Measurements from ENCODE around the gene MRGPRX3. TPM values are rescaled to one million over a fixed set of nuclear protein-coding genes. Genes with fewer than 3 reads are reported as not detected.
"Not testable (repeated sequence)": the region's sequence is repeated elsewhere in the genome, so short reads cannot be mapped to it uniquely, and the experiment has no call there.

MRGPRX3 gene
- total RNA-seq, 1 donor from 2014 or later, result not detected

DNA sequence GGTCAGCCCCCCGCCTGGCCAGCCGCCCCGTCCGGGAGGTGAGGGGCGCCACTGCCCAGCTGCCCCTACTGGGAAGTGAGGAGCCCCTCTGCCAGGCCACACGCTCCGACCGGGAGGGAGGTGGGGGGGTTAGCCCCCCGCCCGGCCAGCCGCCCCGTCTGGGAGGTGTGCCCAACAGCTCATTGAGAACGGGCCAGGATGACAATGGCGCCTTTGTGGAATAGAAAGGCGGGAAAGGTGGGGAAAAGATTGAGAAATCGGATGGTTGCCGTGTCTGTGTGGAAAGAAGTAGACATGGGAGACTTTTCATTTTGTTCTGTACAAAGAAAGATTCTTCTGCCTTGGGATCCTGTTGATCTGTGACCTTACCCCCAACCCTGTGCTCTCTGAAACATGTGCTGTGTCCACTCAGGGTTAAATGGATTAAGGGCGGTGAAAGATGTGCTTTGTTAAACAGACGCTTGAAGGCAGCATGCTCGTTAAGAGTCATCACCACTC is 11.0 kb upstream of the MRGPRX3 start:
- H3K9me3 Mint-ChIP-seq; intact Hi-C loops (cut with micrococcal nuclease); H3K4me3 Mint-ChIP-seq; DNase-seq (ENCODE audit: low spot score); H3K4me1 Mint-ChIP-seq (ENCODE audit: low read depth); H3K27me3 Mint-ChIP-seq (ENCODE audit: insufficient read depth); H3K27ac Mint-ChIP-seq; H3K36me3 Mint-ChIP-seq (ENCODE audit: low read depth): not testable (repeated sequence)

DNA sequence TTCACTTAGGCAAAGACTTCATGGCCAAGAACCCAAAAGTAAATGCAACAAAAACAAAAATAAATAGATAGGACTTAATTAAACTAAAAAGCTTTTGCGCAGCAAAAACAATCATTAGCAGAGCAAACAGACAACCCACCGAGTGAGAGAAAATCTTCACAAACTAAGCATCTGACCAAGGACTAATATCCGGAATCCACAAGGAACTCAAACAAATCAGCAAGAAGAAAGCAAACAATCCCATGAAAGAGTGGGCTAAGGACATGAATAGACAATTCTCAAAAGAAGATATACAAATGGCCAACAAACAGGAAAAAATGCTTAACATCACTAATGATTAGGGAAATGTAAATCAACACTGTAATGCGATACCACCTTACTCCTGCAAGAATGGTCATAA is 1.3 kb upstream of the MRGPRX3 start:
- H3K27ac Mint-ChIP-seq; intact Hi-C loops (cut with micrococcal nuclease); DNase-seq (ENCODE audit: low spot score); H3K9me3 Mint-ChIP-seq; H3K4me3 Mint-ChIP-seq; H3K36me3 Mint-ChIP-seq (ENCODE audit: low read depth); H3K4me1 Mint-ChIP-seq (ENCODE audit: low read depth): not testable (repeated sequence)
- peaks cover 16% of the 10 kb centered on the region for H3K27me3 Mint-ChIP-seq (ENCODE audit: insufficient read depth)

DNA sequence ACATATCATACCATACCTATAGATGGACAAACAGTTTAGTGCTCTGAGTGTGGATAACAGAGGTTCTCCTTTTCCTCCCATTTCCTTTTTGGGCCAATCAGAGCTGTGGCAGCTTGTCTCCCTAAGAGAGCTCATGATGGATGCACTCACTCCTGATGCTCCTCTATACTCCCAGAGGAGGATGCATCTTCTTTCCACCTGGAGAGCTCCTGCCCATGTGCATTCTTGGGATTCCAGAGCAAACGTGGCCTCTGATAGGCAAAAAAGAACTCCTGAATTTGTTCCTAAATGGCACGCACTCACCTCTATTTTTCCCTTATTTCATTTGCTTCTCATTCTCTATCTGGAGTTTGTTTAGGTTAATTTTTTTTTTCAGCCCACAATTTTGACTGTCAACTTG is 2.9 kb downstream of the MRGPRX3 start:
- Mint-ChIP-seq H3K9me3 (no peaks in the 10 kb centered on the region), H3K4me3 (no peak overlapping the region), H3K27me3 (ENCODE audit: insufficient read depth) (peaks cover 11% of the 10 kb centered on the region), H3K4me1 (ENCODE audit: low read depth) (no peaks in the 10 kb centered on the region), H3K36me3 (ENCODE audit: low read depth) (no peaks in the 10 kb centered on the region), H3K27ac (no peak overlapping the region)
- no peak for DNase-seq (ENCODE audit: low spot score)
- intact Hi-C loops (cut with micrococcal nuclease), result no loop called here

DNA sequence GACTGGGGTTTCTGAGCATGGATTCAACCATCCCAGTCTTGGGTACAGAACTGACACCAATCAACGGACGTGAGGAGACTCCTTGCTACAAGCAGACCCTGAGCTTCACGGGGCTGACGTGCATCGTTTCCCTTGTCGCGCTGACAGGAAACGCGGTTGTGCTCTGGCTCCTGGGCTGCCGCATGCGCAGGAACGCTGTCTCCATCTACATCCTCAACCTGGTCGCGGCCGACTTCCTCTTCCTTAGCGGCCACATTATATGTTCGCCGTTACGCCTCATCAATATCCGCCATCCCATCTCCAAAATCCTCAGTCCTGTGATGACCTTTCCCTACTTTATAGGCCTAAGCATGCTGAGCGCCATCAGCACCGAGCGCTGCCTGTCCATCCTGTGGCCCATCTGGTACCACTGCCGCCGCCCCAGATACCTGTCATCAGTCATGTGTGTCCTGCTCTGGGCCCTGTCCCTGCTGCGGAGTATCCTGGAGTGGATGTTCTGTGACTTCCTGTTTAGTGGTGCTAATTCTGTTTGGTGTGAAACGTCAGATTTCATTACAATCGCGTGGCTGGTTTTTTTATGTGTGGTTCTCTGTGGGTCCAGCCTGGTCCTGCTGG is 4.9 kb downstream of the MRGPRX3 start:
- no peaks in the 10 kb centered on the region for H3K27me3 Mint-ChIP-seq (ENCODE audit: insufficient read depth)
- no peaks in the 10 kb centered on the region for H3K4me1 Mint-ChIP-seq (ENCODE audit: low read depth)
- H3K4me3 Mint-ChIP-seq, result no peak overlapping the region
- intact Hi-C loops (cut with micrococcal nuclease), result no loop called here
- no peak for DNase-seq (ENCODE audit: low spot score)
- H3K27ac Mint-ChIP-seq, result no peak overlapping the region
- no peaks in the 10 kb centered on the region for H3K36me3 Mint-ChIP-seq (ENCODE audit: low read depth)
- no peaks in the 10 kb centered on the region for H3K9me3 Mint-ChIP-seq

DNA sequence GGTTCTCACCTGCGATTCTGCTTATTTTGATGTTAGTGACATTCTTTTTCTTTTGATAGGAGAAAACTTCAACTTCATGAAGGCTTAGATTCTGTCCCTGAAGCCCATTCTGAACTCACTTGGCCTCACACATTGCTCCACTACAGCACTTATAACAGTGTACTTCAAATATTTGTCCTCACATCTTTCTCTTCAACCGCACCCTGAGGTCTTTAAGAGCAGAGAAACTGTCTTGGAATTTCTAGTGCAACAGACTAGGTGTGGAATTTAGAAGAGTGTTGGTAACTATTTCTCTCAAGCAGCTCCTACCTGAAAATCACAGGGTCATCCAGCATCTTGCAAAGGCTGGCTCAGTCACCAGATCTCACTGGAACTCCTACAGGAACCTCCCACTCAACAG is 7.8 kb downstream of the MRGPRX3 start:
- peaks cover 8% of the 10 kb centered on the region for H3K27me3 Mint-ChIP-seq (ENCODE audit: insufficient read depth)
- DNase-seq (ENCODE audit: low spot score), result no peak
- H3K36me3 Mint-ChIP-seq (ENCODE audit: low read depth), result no peaks in the 10 kb centered on the region
- intact Hi-C loops (cut with micrococcal nuclease), result no loop called here
- H3K27ac Mint-ChIP-seq, result no peak overlapping the region
- no peak overlapping the region for H3K4me3 Mint-ChIP-seq
- no peaks in the 10 kb centered on the region for H3K9me3 Mint-ChIP-seq
- no peaks in the 10 kb centered on the region for H3K4me1 Mint-ChIP-seq (ENCODE audit: low read depth)

DNA sequence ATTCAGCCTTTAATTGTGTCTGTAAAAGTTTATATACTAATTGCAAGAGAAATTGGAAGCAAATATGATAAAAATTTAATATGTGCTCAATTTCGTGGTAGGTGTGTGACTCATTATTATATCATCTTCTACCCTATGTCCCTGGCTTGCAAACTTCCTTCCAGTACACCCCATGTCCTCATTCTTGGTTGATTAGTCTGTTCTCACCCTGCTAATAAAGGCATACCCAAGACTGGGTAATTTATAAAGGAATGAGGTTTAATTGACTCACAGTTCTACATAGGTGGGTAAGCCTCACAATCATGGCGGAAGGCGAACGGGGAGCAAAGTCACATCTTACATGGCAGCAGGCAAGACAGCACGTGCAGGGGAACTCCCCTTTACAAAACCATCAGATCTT is 11.9 kb downstream of the MRGPRX3 start:
- DNase-seq (ENCODE audit: low spot score), result no peak

DNA sequence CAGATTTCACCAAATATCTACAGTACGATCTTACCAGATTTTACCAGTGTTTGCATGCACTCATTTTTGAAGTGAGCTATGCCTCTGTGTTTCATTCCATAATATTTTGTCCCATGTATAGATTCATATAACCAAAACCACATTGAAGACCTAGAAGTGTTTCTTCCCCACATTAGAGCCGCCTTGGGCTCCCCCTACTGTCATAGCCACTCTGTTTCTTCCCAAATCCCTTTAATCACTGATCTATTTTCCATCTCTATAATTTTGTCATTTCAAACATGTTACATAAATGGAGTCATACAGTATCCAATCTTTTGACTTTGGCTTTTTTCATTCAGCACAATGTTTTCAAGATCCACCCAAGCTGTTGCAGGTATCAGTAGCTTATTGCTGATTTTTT is 12.7 kb downstream of the MRGPRX3 start:
- peaks cover 17% of the 10 kb centered on the region for H3K27me3 Mint-ChIP-seq (ENCODE audit: insufficient read depth)
- H3K4me3 Mint-ChIP-seq, result no peak overlapping the region
- H3K4me1 Mint-ChIP-seq (ENCODE audit: low read depth), result no peaks in the 10 kb centered on the region
- H3K27ac Mint-ChIP-seq, result no peak overlapping the region
- no peak for DNase-seq (ENCODE audit: low spot score)
- intact Hi-C loops (cut with micrococcal nuclease), result no loop called here
- H3K9me3 Mint-ChIP-seq, result no peaks in the 10 kb centered on the region
- no peaks in the 10 kb centered on the region for H3K36me3 Mint-ChIP-seq (ENCODE audit: low read depth)

More for the DNA sequence above, 11.9 kb downstream of the MRGPRX3 start:
- intact Hi-C loops (cut with micrococcal nuclease), result no loop called here
- Mint-ChIP-seq H3K27ac (no peak overlapping the region), H3K36me3 (ENCODE audit: low read depth) (no peaks in the 10 kb centered on the region), H3K4me1 (ENCODE audit: low read depth) (no peaks in the 10 kb centered on the region), H3K9me3 (no peaks in the 10 kb centered on the region), H3K4me3 (no peak overlapping the region), H3K27me3 (ENCODE audit: insufficient read depth) (peaks cover 17% of the 10 kb centered on the region)

DNA sequence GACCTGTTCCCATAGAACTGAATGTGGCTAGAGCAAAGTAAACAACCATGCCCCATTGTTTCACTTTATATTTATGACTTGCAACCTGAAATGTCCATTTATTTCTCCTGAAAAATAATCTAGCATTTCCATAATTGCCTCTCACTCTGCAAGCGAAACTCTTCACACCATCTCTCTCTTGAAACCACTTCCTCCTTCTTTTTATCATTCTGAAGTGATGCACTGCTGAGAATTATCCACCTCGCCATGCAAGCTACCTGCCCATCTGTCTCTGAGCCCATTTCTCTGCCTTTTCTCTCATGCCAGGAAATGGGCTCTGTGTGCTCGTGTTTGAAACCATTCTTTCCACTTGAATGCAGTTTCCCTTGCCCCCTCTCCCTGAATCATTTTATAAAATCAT is 13.5 kb downstream of the MRGPRX3 start:
- Mint-ChIP-seq H3K9me3 (no peaks in the 10 kb centered on the region), H3K27me3 (ENCODE audit: insufficient read depth) (peaks cover 17% of the 10 kb centered on the region), H3K36me3 (ENCODE audit: low read depth) (no peaks in the 10 kb centered on the region), H3K4me3 (no peak overlapping the region), H3K4me1 (ENCODE audit: low read depth) (no peaks in the 10 kb centered on the region), H3K27ac (no peak overlapping the region)
- intact Hi-C loops (cut with micrococcal nuclease), result no loop called here
- DNase-seq (ENCODE audit: low spot score), result no peak

DNA sequence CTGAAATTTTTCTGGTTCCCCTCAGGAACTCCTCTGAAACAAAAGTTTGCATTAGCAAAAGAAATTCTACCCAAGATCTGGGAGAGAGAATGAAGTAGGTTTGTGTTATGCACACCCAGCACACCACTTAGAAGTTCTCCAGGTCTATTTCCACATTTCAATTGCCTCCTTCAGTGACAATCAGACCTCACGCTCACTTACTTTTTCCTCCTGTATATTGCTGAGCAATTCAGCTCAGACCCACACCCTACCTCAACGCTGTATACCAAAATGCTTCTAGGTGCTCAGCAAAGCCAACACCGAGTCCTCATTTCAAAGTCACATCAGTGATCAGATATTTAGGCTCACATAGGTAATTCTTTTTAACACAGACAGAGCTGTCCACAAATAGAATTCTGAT is 19.2 kb downstream of the MRGPRX3 start:
- no peak overlapping the region for H3K27ac Mint-ChIP-seq
- no peak for DNase-seq (ENCODE audit: low spot score)
- peaks cover 3% of the 10 kb centered on the region for H3K9me3 Mint-ChIP-seq

DNA sequence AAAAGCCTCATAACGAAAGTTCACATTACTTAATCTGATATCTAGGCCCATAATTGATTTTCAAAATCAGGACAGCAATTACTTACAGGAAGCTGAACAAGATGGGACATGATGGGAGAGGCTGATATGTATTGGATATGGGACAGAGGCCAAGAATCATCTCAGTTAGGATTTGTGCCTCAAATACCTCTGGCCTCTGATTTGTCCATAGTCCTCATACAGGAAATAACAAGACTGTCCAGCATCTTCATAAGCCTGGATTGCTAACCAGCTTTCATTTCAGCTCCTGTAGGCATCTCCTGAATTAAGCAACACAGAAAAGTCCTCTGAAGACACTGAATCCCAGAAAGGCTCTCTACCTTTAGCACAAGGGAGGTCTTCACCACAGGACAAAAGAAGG is 36.0 kb downstream of the MRGPRX3 start:
- intact Hi-C loops (cut with micrococcal nuclease), result no loop called here
- Mint-ChIP-seq H3K4me1 (ENCODE audit: low read depth) (peaks cover 6% of the 10 kb centered on the region), H3K27me3 (ENCODE audit: insufficient read depth) (peaks cover 38% of the 10 kb centered on the region), H3K4me3 (no peak overlapping the region), H3K9me3 (no peaks in the 10 kb centered on the region), H3K36me3 (ENCODE audit: low read depth) (no peaks in the 10 kb centered on the region), H3K27ac (no peak overlapping the region)
- no peak for DNase-seq (ENCODE audit: low spot score)

More for the DNA sequence above, 19.2 kb downstream of the MRGPRX3 start:
- H3K4me1 Mint-ChIP-seq (ENCODE audit: low read depth), result no peaks in the 10 kb centered on the region
- H3K4me3 Mint-ChIP-seq, result no peak overlapping the region
- peaks cover 8% of the 10 kb centered on the region for H3K27me3 Mint-ChIP-seq (ENCODE audit: insufficient read depth)
- intact Hi-C loops (cut with micrococcal nuclease), result no loop called here
- no peaks in the 10 kb centered on the region for H3K36me3 Mint-ChIP-seq (ENCODE audit: low read depth)

DNA sequence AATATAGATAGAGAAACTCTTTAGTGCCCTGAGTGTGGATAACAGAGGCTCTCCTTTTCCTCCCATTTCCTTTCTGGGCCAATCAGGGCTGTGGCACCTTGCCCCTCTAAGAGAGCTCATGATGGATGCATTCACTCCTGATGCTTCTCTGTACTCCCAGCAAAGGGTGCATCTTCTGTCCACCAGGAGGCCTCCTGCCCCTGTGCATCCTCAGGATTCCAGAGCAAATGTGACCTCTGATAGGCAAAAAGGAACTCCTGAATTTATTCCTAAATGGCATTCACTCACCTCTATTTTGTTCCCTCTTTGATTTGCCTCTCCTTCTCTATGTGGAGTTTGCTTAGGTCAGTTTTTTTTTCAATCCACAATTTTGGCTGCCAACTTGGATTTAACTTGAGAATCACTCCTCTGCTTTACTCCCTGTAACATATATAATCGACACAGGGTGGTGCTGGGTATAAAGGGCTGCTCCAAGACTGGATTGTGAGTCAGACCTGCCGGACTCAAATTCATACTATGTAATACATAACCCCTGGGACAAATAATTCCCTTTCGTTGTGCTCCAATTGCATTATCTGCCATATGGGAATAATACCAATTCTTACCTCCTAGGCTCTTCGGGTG is 39.1 kb downstream of the MRGPRX3 start:
- no peak overlapping the region for H3K27ac Mint-ChIP-seq
- H3K27me3 Mint-ChIP-seq (ENCODE audit: insufficient read depth), result peaks cover 24% of the 10 kb centered on the region
- no peaks in the 10 kb centered on the region for H3K9me3 Mint-ChIP-seq
- H3K36me3 Mint-ChIP-seq (ENCODE audit: low read depth), result no peaks in the 10 kb centered on the region
- no peak overlapping the region for H3K4me3 Mint-ChIP-seq
- DNase-seq (ENCODE audit: low spot score), result no peak
- intact Hi-C loops (cut with micrococcal nuclease), result no loop called here
- H3K4me1 Mint-ChIP-seq (ENCODE audit: low read depth), result no peaks in the 10 kb centered on the region

DNA sequence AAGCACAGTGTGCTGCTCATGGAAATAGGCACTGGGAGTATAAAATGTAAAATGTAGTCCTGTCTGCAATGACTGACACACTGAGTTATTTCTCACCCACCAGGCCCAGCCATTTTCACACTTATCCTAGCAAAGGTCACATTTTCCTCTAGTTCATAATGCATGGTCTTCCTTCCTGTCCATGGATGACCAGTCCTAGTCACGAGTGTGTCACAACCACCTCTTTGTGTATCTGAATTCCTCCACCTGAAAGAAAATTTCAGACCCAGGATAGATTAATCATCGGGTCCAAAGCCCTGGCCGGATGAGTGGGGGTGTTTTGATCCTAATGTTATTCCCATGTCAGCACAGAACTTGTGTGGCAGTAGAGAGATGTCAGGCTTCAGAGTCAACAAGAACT is 40.3 kb downstream of the MRGPRX3 start, which contains the start of gene MRGPRX4:
Gene MRGPRX4 (plus strand): TSS at position 172 of the 400 bp plus-strand sequence. CDS start 420 bp downstream, outside the sequence.
- Mint-ChIP-seq H3K4me1 (ENCODE audit: low read depth) (no peaks in the 10 kb centered on the region), H3K27ac (no peak within 1 kb of the TSS), H3K9me3 (no peaks in the 10 kb centered on the region), H3K27me3 (ENCODE audit: insufficient read depth) (peaks cover 19% of the 10 kb centered on the region), H3K4me3 (no peak within 1 kb of the TSS), H3K36me3 (ENCODE audit: low read depth) (no peaks in the 10 kb centered on the region)
- intact Hi-C loops (cut with micrococcal nuclease), result no loop called here
- DNase-seq (ENCODE audit: low spot score), result no peak

DNA sequence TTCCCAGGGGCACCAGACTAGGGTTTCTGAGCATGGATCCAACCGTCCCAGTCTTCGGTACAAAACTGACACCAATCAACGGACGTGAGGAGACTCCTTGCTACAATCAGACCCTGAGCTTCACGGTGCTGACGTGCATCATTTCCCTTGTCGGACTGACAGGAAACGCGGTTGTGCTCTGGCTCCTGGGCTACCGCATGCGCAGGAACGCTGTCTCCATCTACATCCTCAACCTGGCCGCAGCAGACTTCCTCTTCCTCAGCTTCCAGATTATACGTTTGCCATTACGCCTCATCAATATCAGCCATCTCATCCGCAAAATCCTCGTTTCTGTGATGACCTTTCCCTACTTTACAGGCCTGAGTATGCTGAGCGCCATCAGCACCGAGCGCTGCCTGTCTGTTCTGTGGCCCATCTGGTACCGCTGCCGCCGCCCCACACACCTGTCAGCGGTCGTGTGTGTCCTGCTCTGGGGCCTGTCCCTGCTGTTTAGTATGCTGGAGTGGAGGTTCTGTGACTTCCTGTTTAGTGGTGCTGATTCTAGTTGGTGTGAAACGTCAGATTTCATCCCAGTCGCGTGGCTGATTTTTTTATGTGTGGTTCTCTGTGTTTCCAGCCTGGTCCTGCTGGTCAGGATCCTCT is 41.0 kb downstream of the MRGPRX3 start:
- no peak for DNase-seq (ENCODE audit: low spot score)
- no peaks in the 10 kb centered on the region for H3K36me3 Mint-ChIP-seq (ENCODE audit: low read depth)
- intact Hi-C loops (cut with micrococcal nuclease), result no loop called here
- no peaks in the 10 kb centered on the region for H3K4me1 Mint-ChIP-seq (ENCODE audit: low read depth)
- H3K9me3 Mint-ChIP-seq, result no peaks in the 10 kb centered on the region
- peaks cover 14% of the 10 kb centered on the region for H3K27me3 Mint-ChIP-seq (ENCODE audit: insufficient read depth)
- no peak overlapping the region for H3K27ac Mint-ChIP-seq
- no peak overlapping the region for H3K4me3 Mint-ChIP-seq
